Panc1 (cell line): ENCODE results near the gene HMCN2. TPM values are rescaled to one million over a fixed set of nuclear protein-coding genes. Genes with fewer than 3 reads are reported as not detected.
A peak's percentile ranks its signal among the peaks of the same experiment; 100 is the strongest.

Source experiments
- ATAC-seq: fragments of 200-7000 bp; cut with Tn5 transposase; 2 replicates; pipeline ENCODE4 v1.9.1; 2020; ENCODE audit warnings: mild to moderate bottlenecking, moderate library complexity
- BruUV-seq: library from RNA; stranded (reverse); fragments of 400-500 nt; replicated peaks from 2 replicates; lab custom pipeline; 2021; lab: Mats Ljungman, UMichigan
- CTCF ChIA-PET: fragments of 300-600 bp; sonication (Branson Sonifier 250); formaldehyde crosslinking; loops from one replicate; lab custom pipeline; 2022; ENCODE audit warnings: antibody characterized with exemption; lab: Charles Lee
- POLR2A ChIA-PET: fragments of 300-600 bp; sonication (Branson Sonifier 250); formaldehyde crosslinking; loops from one replicate; lab custom pipeline; 2022; ENCODE audit warnings: antibody characterized with exemption; lab: Charles Lee
- DNase-seq: peaks from one replicate; pipeline ENCODE4 v3.0.0-alpha.2; 2010; ENCODE audit warnings: low read depth, low spot score
- H3K27ac ChIP-seq: 2 replicates; pipeline ENCODE4 v1.5.1; 2011; ENCODE audit warnings: mild to moderate bottlenecking, low read length, inconsistent platforms
- H3K27me3 ChIP-seq: fragments of 200-500 bp; sonication (Bioruptor generic); 2 replicates; pipeline ENCODE4 v1.6.0; 2014; ENCODE audit warnings: low read length, inconsistent platforms; ENCODE audit not compliant: control insufficient read depth, insufficient read depth
- H3K36me3 ChIP-seq: fragments of 200-500 bp; sonication (Bioruptor generic); 2 replicates; pipeline ENCODE4 v1.5.1; 2014; ENCODE audit warnings: inconsistent platforms, mild to moderate bottlenecking, low read length, moderate library complexity; ENCODE audit not compliant: control insufficient read depth, insufficient read depth
- H3K4me1 ChIP-seq: 2 replicates; pipeline ENCODE4 v1.5.1; 2011; ENCODE audit warnings: inconsistent platforms, mild to moderate bottlenecking, low read length, moderate library complexity; ENCODE audit not compliant: control insufficient read depth, insufficient read depth
- H3K4me3 ChIP-seq, 2 experiments: 2 replicates each; pipeline ENCODE4 v1.5.1; 2011 to 2012; ENCODE audit warnings: low read depth in 2 of 2, low read length in 2 of 2, mild to moderate bottlenecking in 2 of 2, inconsistent platforms in 1 of 2, moderate library complexity in 1 of 2
- H3K9me3 ChIP-seq: fragments of 200-500 bp; sonication (Bioruptor generic); 2 replicates; pipeline ENCODE4 v1.5.1; 2014; ENCODE audit warnings: low read depth, mild to moderate bottlenecking, inconsistent platforms, low read length, moderate library complexity; ENCODE audit not compliant: control insufficient read depth, insufficient read depth
- CTCF ChIP-seq: fragments of 450-650 bp; IDR thresholded peaks from 2 replicates; pipeline ENCODE4 v1.5.1; 2017; ENCODE audit warnings: mild to moderate bottlenecking
- POLR2AphosphoS5 ChIP-seq: IDR thresholded peaks from 2 replicates; pipeline ENCODE4 v1.6.1; 2012; ENCODE audit warnings: mild to moderate bottlenecking, low read depth, low read length, moderate library complexity
- REST ChIP-seq, 2 experiments: IDR thresholded peaks; 2 replicates each; pipeline ENCODE4 v1.6.1; 2011 to 2012; ENCODE audit warnings: low read depth in 2 of 2, control low read depth in 1 of 2, low read length in 1 of 2, mild to moderate bottlenecking in 1 of 2, moderate library complexity in 1 of 2; ENCODE audit not compliant: insufficient read depth in 1 of 2
- SIN3A ChIP-seq: IDR thresholded peaks from 2 replicates; pipeline ENCODE4 v1.6.1; 2012; ENCODE audit warnings: low read depth, mild to moderate bottlenecking, low read length, moderate library complexity, borderline replicate concordance; ENCODE audit not compliant: insufficient read depth
- TCF7L2 ChIP-seq: IDR thresholded peaks from 2 replicates; pipeline ENCODE4 v1.6.1; 2011; ENCODE audit warnings: mild to moderate bottlenecking, low read depth, low read length, inconsistent platforms
- in situ Hi-C: cut with HindIII; loops from 2 replicates; pipeline ENCODE4 v1.10.0; 2016; ENCODE audit warnings: low sequenced_read_pairs, low pct_unique_long_range_greater_than_20kb
- intact Hi-C: fragments of 100-400 bp; cut with micrococcal nuclease; formaldehyde crosslinking; loops from one replicate; pipeline ENCODE4 v1.10.0; 2022; ENCODE audit not compliant: unreplicated experiment
- total RNA-seq: library from RNA; stranded (reverse); gene quantifications from one replicate; pipeline ENCODE4 v1.2.1, GENCODE V29; 2021; ENCODE audit not compliant: unreplicated experiment

The HMCN2 gene
- total RNA-seq, 1 experiment from 2014 or later: 0.05 TPM

- no peak for ATAC-seq
- Histone ChIP-seq H3K27ac (no peak overlapping the region), H3K4me1 (peaks cover 8% of the 10 kb centered on the region), H3K9me3 (no peaks in the 10 kb centered on the region), H3K27me3 (peaks cover 3% of the 10 kb centered on the region; the same call in 1 of the 2 replicates), H3K4me3 (no peak overlapping the region), H3K36me3 (no peaks in the 10 kb centered on the region)
- DNase-seq: no peak
- in situ Hi-C loops (no loop called here), intact Hi-C loops (no loop called here)
- BruUV-seq: no TSS peak
- ChIA-PET CTCF (no interaction called here), POLR2A (no interaction called here)
- TF ChIP-seq TCF7L2 (no peak), REST (IDR thresholded peaks at IDR 0.05; ENCODE audit: insufficient read depth in 1 of 2, low read depth in 2 of 2, low read length in 1 of 2) (no peak), SIN3A (no peak), CTCF (no peak), POLR2AphosphoS5 (no peak)
These were observed 54.6 kb downstream of the HMCN2 start for GRCh38 chr9:130319944-130320712.

GRCh38 chr9:130320723-130321481 is 55.3 kb downstream of the HMCN2 start:
- TF ChIP-seq CTCF (peak; percentile 64), SIN3A (no peak)
- DNase-seq: no peak
- ChIA-PET CTCF (interaction anchor here (1.1 kb wide), 1 partner anchor 15 kb away, joined by 3 read pairs; no protein-coding TSS in a partner anchor), POLR2A (interaction anchor here (0.6 kb wide), 1 partner anchor 286 kb away, joined by 4 read pairs; no protein-coding TSS in a partner anchor)
- no peaks in the 10 kb centered on the region for H3K9me3 ChIP-seq
- no peaks in the 10 kb centered on the region for H3K36me3 ChIP-seq
- H3K4me3 ChIP-seq: no peak overlapping the region
- in situ Hi-C loops: no loop called here
- intact Hi-C loops: no loop called here
- H3K4me1 ChIP-seq: peaks cover 8% of the 10 kb centered on the region
- peak; percentile 68 for ATAC-seq
- no peak overlapping the region for H3K27ac ChIP-seq
- BruUV-seq: no TSS peak
- peaks cover 3% of the 10 kb centered on the region; the same call in 1 of the 2 replicates for H3K27me3 ChIP-seq
